Measurements from ENCODE around the gene DNAH17.

The DNAH17 gene

GRCh38 chr17:78442648-78443218 is 134.5 kb downstream of the DNAH17 start:
- TF ChIP-seq CTCF (IDR thresholded peaks at IDR 0.05) = no peak
- DNase-seq (ENCODE audit: low spot score) = peak; percentile 84
- H3K4me3 ChIP-seq = no peak overlapping the region
- peak overlapping the region in 1 of 2 donors; percentile 11 for H3K27ac ChIP-seq

- Histone ChIP-seq H3K4me3 (no peak overlapping the region), H3K27ac (no peak overlapping the region)
- no peak for TF ChIP-seq CTCF (IDR thresholded peaks at IDR 0.05)
- DNase-seq (ENCODE audit: low spot score) = no peak
Measured at GRCh38 chr17:78441271-78441971, 135.8 kb downstream of the DNAH17 start.

GRCh38 chr17:78438694-78439325 is 138.4 kb downstream of the DNAH17 start:
- no peak for DNase-seq (ENCODE audit: low spot score)
- no peak overlapping the region for H3K4me3 ChIP-seq
- no peak for TF ChIP-seq CTCF (IDR thresholded peaks at IDR 0.05)
- H3K27ac ChIP-seq = no peak overlapping the region

GRCh38 chr17:78438271-78438691 is 138.9 kb downstream of the DNAH17 start:
- TF ChIP-seq CTCF (IDR thresholded peaks at IDR 0.05) = no peak
- no peak for DNase-seq (ENCODE audit: low spot score)
- H3K27ac ChIP-seq = no peak overlapping the region
- no peak overlapping the region for H3K4me3 ChIP-seq

GRCh38 chr17:78437508-78438169 is 139.6 kb downstream of the DNAH17 start:
- no peak for TF ChIP-seq CTCF (IDR thresholded peaks at IDR 0.05)
- no peak for DNase-seq (ENCODE audit: low spot score)
- H3K4me3 ChIP-seq = no peak overlapping the region
- H3K27ac ChIP-seq = no peak overlapping the region

DNA sequence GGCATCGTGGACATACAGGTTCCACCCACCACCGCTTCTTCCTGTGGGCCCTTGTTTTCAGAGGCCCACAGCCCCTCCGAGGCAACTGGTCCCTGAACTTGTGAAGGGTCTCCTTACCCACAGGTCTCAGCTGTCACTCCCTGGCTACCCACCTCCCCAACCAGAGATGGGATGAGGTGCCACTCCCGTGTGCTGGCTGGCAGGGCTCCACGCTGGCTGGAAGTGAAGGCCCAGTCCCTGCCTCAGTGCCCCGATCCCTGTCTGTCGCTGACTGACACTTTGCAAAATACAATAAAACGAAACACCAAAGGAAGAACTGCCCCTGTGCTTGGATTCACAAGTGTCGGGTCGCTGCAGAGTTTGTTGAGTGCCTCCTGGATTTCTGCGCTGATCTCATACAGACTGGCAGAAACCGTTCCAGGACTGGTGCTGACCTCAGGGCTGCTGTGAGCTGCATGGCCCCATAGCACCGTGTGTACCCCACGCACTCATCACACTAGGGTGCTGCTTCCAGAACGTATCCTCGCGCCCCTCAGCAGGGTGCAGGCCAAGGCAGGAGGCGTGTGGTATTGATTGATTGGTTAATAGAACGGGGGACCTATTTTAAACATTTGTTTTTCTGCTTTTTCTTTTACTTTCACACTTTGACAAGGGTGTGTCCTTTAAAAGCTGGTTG is 141.7 kb downstream of the DNAH17 start:
- DNase-seq (ENCODE audit: low spot score) = no peak
- no peak overlapping the region for H3K4me3 ChIP-seq
- TF ChIP-seq CTCF (IDR thresholded peaks at IDR 0.05) = no peak
- no peak overlapping the region for H3K27ac ChIP-seq
